Central memory CD8-positive, alpha-beta T cell (primary cell): ENCODE data around the gene DIRAS1.

ENCODE experiments used
- ATAC-seq: fragments of 150-1000 bp; cut with Tn5 transposase; replicated peaks from 2 replicates; pipeline ENCODE4 v1.10.0; 2022; ENCODE audit warnings: mild to moderate bottlenecking, moderate FRiP score, moderate number of reproducible peaks; ENCODE audit not compliant: poor library complexity, severe bottlenecking; ENCODE audit errors: extremely low read depth
- DNase-seq, 2 donors: peaks; one replicate each; pipeline ENCODE4 v3.0.0; 2021; ENCODE audit warnings: low spot score in 2 of 2
- H3K27ac Mint-ChIP-seq: one replicate; pipeline ENCODE4 v1.8.0; 2022; ENCODE audit warnings: low read depth, mild to moderate bottlenecking, moderate library complexity, mixed read lengths
- H3K27me3 Mint-ChIP-seq: one replicate; pipeline ENCODE4 v1.8.0; 2022; ENCODE audit warnings: mixed read lengths
- H3K36me3 Mint-ChIP-seq: one replicate; pipeline ENCODE4 v1.8.0; 2022; ENCODE audit warnings: mild to moderate bottlenecking, moderate library complexity, mixed read lengths; ENCODE audit not compliant: insufficient read depth
- H3K4me1 Mint-ChIP-seq: one replicate; pipeline ENCODE4 v1.8.0; 2022; ENCODE audit warnings: mixed read lengths
- H3K4me3 Mint-ChIP-seq: one replicate; pipeline ENCODE4 v1.8.0; 2022; ENCODE audit warnings: mild to moderate bottlenecking, moderate library complexity, mixed read lengths
- H3K9me3 Mint-ChIP-seq: one replicate; pipeline ENCODE4 v1.8.0; 2022; ENCODE audit warnings: mixed read lengths

The DIRAS1 gene

DNA sequence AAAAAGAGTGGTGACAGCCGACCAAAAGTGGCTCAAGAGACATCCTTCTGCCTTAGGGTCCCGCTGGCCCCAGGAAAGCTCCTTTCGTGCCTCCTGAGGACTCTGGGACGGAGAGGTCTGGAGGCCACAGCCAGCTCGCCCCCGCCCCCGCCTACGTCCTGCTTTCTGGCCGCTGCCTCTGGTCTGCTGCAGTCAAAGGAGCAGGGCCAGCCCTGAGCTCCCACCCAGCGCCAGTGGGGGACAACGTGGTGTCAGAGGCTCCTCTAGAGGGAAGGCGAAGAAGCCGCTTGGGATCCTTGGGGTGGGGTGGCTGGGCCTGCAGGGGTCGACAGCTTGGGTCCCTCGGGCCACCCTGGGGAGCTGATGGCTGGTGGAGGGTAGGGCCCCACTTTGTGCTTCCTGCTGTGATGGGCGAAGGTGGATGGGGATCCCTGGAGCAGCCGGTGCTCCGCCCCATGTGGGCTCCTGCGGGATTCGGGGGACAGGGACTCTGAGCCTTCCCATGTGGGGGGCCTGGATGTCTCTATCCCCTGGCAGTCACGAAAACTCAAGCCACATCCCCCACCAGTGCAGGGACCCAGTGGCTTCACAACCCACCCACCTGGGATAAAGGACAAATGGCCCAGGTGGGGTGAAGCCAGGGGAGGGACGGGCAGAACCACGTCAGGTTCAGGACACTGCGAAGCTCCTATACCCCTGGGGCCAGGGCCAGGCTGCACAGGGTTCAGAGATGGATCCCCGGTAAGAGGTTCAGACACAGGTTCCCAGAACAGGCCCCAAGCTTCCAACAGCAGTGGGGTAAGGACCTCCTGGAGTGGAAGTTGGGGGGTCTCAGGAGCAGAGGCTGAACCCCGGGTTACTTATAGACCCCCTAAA lies 9.0 kb upstream of the DIRAS1 start:
- H3K9me3 Mint-ChIP-seq = no peaks in the 10 kb centered on the region
- no peak for DNase-seq
- H3K4me1 Mint-ChIP-seq = peaks cover 7% of the 10 kb centered on the region
- peaks cover 6% of the 10 kb centered on the region for H3K36me3 Mint-ChIP-seq
- H3K27me3 Mint-ChIP-seq = no peaks in the 10 kb centered on the region
- no peak for ATAC-seq
- no peak overlapping the region for H3K27ac Mint-ChIP-seq
- no peak overlapping the region for H3K4me3 Mint-ChIP-seq

DNA sequence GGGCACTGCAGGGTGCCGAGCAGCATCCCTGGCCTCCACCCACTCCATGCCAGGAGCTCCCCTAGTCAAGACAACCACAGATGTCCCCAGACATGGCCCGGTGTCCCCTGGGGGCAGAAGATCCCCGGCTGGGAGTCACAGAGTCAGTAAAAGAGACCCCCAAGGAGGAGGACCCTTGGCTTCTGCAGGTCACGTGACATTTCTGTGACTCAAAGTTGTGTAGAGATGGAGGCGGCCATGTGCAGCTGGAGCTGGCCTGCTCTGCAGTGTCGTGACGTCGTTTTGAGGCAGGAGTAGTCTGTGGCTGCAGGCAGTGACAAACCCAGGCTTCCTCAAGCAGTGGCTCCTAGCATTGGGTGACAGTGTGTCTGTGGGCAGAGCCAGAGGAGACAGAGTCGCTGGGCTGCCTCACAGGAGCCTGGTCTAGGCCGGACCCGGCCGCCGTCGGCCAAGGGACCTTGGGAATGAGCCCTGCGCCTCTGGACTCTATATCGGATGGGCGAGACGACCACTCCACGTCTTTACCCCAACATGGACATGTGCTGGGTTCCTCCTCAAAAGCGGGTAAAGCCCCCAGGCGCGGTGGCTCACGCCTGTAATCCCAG lies 7.7 kb upstream of the DIRAS1 start:
- Mint-ChIP-seq H3K36me3 (peaks cover 2% of the 10 kb centered on the region), H3K27me3 (peaks cover 9% of the 10 kb centered on the region), H3K4me1 (no peaks in the 10 kb centered on the region), H3K4me3 (no peak overlapping the region), H3K9me3 (no peaks in the 10 kb centered on the region), H3K27ac (peak overlapping the region; percentile 63)
- no peak for DNase-seq
- no peak for ATAC-seq

DNA sequence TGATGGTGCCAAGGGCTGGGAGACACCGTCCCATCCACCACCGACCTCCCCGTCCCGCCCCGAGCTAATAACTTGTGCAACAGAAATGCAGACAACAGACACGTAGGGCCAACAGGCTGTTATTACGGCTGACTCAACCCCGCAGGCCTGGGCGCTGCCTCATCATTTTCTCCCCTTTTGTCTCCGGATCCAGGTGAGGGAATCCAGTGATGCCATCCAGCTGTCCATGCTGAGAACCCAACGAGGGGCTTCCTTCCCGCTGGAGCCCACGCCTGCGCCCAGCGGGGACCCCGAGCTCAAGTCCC lies 6.4 kb upstream of the DIRAS1 start:
- H3K27me3 Mint-ChIP-seq = peaks cover 10% of the 10 kb centered on the region

DNA sequence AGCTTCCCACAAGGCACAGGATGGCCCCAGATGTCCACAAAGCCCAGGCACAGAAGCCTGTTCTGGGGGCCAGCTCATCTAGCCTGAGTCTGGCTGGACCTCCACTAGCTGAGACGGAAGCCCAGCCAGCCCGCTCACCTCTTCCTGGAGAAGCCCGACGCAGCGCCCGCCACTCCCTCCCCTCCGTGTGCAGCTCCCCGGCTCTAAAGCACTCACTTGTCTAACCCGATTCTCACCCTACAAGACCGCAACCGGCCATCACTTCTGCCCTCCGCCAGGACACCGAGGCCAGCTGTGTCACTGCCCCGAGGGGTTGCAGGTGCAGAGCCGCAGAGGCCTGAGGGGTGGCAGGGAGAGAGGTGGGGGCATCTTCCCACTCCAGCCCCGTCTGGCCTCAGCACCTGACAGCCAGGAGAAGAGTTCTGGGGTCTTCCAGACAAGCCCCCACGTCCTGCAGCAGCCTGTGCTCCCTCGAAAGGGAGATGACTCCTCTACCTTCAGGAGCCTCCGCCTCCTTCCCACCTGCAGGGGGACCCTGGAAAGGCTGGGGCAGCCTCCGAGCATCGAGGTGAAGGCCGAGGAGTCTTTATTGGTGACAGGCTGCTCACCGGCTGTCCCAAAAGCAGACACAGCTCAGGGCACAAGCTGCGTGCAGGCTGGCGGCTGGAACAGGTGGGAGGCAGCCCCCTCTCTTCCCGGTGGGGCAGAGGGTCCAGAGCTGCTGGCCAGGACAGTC lies 5.9 kb upstream of the DIRAS1 start:
- no peak for DNase-seq
- Mint-ChIP-seq H3K36me3 (no peaks in the 10 kb centered on the region), H3K4me3 (no peak overlapping the region), H3K9me3 (no peaks in the 10 kb centered on the region), H3K27ac (no peak overlapping the region), H3K27me3 (peaks cover 10% of the 10 kb centered on the region), H3K4me1 (no peaks in the 10 kb centered on the region)
- ATAC-seq = no peak

More for the DNA sequence above, 6.4 kb upstream of the DIRAS1 start:
- H3K9me3 Mint-ChIP-seq = no peaks in the 10 kb centered on the region
- ATAC-seq = no peak
- no peak overlapping the region for H3K27ac Mint-ChIP-seq
- H3K36me3 Mint-ChIP-seq = no peaks in the 10 kb centered on the region
- no peak for DNase-seq
- no peaks in the 10 kb centered on the region for H3K4me1 Mint-ChIP-seq
- H3K4me3 Mint-ChIP-seq = no peak overlapping the region

DNA sequence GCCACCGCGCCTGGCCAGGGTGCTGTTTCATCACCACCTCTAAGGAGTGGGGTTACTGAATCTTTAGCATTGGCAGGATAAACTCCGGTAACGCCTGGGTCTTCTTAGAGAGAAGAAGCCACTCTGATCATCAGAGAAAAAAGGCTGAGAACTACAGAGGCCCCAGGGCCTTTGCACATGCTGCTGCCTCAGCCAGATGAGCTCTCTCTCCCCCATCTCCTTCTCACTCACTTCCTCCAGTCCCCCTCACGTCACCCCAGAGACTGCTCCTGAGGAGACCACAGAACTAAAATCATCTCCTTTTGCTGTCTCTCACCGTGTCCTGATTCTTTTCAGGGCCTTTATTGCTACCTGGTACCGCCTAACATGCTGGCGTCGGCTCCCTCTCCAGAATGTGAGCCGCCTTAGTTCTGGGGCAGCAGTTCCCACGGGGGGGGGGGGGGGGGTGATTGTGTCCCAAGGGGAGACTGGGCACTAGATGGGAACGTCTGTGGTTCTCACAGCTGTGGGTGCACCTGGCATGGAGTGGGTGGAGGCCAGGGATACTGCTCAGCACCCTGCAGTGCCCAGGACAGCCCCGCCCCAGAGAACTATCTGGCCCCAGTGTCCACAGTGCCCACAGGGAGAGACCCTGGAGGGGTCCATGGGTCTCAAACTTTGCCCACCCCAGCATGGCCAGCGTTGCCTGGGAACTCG lies 5.1 kb upstream of the DIRAS1 start:
- ATAC-seq (no peak), DNase-seq (no peak)
- Mint-ChIP-seq H3K4me3 (no peak overlapping the region), H3K9me3 (no peaks in the 10 kb centered on the region), H3K27ac (no peak overlapping the region), H3K4me1 (no peaks in the 10 kb centered on the region), H3K36me3 (no peaks in the 10 kb centered on the region), H3K27me3 (peaks cover 10% of the 10 kb centered on the region)

DNA sequence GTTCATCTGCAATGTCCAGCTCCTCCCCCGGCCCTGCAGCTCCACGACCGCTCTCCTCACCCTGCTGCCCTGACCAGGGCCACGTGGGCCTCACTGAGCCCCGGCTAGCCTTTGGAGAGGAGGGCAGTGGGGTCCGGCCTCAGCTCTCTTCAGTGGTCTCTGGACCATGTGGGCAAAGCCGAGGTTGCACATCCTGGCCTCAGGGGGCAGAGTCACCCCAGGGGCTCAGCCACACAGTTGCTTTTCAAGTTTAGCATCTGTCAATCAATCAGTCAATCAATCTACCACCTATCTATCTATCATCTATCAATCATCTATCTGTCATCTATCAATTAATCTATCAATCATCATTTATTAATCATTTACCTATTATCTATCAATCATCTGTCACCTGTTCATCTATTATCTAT lies 3.0 kb upstream of the DIRAS1 start:
- no peak overlapping the region for H3K4me3 Mint-ChIP-seq
- no peak for ATAC-seq
- H3K36me3 Mint-ChIP-seq = no peaks in the 10 kb centered on the region
- H3K4me1 Mint-ChIP-seq = peaks cover 5% of the 10 kb centered on the region
- no peak for DNase-seq
- no peak overlapping the region for H3K27ac Mint-ChIP-seq
- H3K9me3 Mint-ChIP-seq = no peaks in the 10 kb centered on the region
- peaks cover 21% of the 10 kb centered on the region for H3K27me3 Mint-ChIP-seq

DNA sequence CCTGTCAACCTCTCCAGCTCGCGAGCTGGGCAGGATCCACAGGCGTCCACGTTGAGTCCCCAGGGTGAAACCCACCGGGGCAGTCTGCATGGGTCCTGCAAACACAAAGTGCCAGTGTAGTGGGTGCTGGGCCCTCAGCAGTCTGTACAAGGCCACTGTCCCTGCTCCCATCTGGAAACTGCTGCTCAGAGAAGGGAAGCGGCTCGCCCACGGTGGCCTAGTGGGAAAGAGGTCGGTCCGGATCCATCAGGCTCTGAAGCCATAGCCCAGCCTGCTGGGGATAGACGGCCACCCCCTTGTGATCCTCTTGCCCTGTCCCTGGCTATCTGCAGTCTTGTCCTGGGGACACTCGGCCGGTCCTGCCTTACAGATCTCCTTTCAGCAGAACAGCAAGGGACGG lies 2.6 kb upstream of the DIRAS1 start:
- Mint-ChIP-seq H3K27ac (no peak overlapping the region), H3K36me3 (no peaks in the 10 kb centered on the region), H3K9me3 (no peaks in the 10 kb centered on the region), H3K27me3 (peaks cover 22% of the 10 kb centered on the region), H3K4me3 (no peak overlapping the region), H3K4me1 (peaks cover 5% of the 10 kb centered on the region)
- no peak for ATAC-seq
- no peak for DNase-seq

DNA sequence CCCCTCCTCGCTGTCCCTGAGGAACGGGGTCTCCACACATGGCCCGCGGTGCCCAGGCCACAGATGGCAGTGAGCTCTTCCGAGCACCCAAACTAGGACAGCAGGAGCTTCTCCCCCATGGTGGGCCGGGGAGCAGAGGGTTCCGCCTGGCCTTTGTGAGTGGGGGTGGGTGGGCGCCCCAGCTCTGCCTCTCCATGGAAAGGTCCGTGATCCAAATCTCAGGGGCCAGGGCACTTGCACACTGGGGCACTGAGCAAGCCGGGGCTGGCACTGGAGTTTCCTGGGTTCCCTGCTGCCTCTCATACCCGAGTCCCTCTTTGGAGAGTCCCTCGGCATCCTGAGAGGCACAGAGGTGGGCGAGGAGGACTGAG lies 2.2 kb upstream of the DIRAS1 start:
- no peak overlapping the region for H3K27ac Mint-ChIP-seq
- H3K27me3 Mint-ChIP-seq = peaks cover 25% of the 10 kb centered on the region
- H3K4me3 Mint-ChIP-seq = no peak overlapping the region
- DNase-seq (no peak), ATAC-seq (no peak)
- H3K9me3 Mint-ChIP-seq = no peaks in the 10 kb centered on the region
- peaks cover 5% of the 10 kb centered on the region for H3K4me1 Mint-ChIP-seq
- H3K36me3 Mint-ChIP-seq = no peaks in the 10 kb centered on the region

DNA sequence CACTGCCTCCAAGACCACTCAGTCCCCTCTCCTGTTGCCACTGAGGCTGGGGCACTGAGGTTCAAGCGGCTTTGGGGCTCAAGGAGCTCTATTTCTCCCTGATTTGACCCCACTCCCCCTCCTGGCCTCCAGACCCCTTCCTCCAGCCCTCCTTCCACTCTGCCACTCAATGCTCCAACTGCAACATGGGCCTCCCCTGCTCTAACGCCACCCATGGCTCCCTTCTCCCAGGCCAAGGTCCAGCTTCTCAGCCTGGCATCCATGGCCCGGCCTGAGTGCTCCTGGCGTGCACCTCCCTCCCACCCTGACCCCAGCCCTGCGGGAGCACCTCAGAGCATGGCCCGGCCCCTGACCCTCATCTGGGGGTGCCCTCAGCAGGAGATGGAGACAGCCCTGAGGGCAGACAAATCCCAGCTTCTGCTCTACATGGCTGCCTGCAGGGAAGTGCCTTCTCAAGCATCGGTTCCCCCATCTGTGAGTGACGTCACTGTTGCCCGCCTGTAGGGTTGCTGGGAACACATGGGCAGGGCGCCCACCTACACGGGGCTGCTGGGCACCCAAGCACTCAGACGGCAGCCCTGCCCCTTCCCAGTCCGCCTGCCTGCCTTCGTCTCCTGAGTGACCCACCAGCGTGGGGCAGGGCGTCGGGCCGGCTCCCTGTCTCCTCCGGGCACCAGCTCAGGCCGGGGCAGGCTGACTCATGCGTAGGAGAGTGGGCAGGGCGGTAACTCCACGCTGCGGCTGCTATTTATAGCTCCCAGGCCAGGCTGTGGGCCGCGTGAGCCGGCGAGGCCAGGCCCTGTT lies 1.6 kb upstream of the DIRAS1 start:
- peaks cover 5% of the 10 kb centered on the region for H3K4me1 Mint-ChIP-seq
- no peak for ATAC-seq
- H3K36me3 Mint-ChIP-seq = no peaks in the 10 kb centered on the region
- peak overlapping the region; percentile 41 for H3K4me3 Mint-ChIP-seq
- no peak for DNase-seq
- no peak overlapping the region for H3K27ac Mint-ChIP-seq
- peaks cover 31% of the 10 kb centered on the region for H3K27me3 Mint-ChIP-seq
- no peaks in the 10 kb centered on the region for H3K9me3 Mint-ChIP-seq

DNA sequence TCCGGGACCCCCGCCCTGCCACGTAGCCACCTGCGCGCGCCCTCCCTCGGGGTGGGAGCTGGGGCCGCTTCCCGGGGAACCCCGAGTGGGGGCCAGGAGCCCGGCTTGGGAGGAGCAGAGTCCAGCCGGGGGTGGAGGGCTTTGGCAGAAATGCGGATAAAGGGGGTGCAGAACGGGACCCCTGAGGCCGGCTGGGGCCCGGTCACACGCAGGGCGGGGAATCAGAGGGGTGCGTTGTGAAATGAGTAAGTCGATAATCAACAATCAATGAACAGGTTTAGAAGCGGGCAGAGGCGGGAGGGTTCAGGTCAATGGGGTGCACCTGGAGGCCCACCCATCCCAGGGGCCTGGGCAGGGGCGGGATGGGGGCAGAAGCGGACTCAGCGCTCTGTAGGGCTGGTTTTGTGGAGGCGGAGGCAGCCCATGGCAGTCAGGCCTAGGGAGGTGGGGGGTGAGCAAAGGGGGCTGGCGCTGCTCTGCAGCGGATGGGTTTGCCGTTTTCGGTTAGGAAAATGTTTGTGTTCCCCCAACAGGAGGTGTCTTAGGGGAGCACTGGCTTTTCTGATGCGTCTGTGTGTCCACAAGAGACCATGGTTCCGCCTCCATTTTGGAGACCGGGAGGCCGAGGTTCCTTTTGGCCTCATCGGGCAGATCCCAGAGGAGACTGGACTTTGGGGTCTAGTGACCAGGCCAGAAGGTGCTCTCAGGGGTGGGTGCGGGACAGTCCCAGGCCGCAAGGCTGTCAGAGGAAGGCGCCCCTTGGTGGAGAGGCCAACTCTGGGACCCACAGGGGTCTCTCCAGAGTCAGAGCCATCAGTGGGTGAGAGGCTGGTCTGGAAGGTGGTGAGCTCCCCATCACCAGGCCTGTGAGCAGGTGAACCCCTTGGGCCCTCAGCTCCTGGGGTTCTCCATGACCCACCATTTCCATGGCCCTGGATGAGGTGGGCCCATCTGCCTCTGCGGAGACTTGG lies 683 bp upstream of the DIRAS1 start:
- no peak for ATAC-seq
- no peak overlapping the region for H3K27ac Mint-ChIP-seq
- no peak for DNase-seq
- peaks cover 5% of the 10 kb centered on the region for H3K4me1 Mint-ChIP-seq
- H3K27me3 Mint-ChIP-seq = peaks cover 32% of the 10 kb centered on the region
- no peaks in the 10 kb centered on the region for H3K9me3 Mint-ChIP-seq
- H3K4me3 Mint-ChIP-seq = peak overlapping the region; percentile 41
- H3K36me3 Mint-ChIP-seq = no peaks in the 10 kb centered on the region
